LNCAP (cell line): ENCODE data around the gene SEC14L2.

Source experiments
- TF ChIP-seq, protein P1 (sequence below): fragments of 450-650 bp; IDR thresholded peaks from 2 replicates; pipeline ENCODE4 v1.5.1; 2017; ENCODE audit warnings: mild to moderate bottlenecking

Gene SEC14L2

DNA sequence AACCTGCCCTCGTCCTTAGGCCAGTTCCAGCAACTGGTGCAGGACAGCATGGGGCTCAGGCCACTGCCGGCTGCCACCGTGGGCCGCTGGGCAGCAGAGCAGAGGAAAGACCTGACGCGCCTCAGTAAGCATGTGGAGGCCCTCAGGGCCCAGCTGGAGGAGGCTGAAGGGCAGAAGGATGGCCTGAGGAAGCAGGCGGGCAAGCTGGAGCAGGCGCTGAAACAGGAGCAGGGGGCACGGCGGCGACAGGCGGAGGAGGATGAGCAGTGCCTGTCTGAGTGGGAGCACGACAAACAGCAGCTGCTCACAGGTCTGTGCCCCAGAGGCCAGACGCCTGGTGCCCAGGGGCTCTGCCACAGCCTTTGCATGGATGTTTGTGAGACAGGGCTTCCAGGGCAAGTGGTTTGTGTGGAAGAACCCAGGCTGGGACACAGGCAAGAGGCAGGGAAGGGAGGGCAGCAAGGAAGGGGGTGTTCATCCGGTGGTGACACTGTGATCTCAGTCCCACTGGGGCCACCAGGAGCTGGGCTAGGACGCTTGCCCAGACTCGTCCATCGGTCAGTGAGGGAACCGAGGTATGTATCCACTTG lies 26.1 kb upstream of the SEC14L2 start:
- TF ChIP-seq, protein P1, sequence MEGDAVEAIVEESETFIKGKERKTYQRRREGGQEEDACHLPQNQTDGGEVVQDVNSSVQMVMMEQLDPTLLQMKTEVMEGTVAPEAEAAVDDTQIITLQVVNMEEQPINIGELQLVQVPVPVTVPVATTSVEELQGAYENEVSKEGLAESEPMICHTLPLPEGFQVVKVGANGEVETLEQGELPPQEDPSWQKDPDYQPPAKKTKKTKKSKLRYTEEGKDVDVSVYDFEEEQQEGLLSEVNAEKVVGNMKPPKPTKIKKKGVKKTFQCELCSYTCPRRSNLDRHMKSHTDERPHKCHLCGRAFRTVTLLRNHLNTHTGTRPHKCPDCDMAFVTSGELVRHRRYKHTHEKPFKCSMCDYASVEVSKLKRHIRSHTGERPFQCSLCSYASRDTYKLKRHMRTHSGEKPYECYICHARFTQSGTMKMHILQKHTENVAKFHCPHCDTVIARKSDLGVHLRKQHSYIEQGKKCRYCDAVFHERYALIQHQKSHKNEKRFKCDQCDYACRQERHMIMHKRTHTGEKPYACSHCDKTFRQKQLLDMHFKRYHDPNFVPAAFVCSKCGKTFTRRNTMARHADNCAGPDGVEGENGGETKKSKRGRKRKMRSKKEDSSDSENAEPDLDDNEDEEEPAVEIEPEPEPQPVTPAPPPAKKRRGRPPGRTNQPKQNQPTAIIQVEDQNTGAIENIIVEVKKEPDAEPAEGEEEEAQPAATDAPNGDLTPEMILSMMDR: no peak

DNA sequence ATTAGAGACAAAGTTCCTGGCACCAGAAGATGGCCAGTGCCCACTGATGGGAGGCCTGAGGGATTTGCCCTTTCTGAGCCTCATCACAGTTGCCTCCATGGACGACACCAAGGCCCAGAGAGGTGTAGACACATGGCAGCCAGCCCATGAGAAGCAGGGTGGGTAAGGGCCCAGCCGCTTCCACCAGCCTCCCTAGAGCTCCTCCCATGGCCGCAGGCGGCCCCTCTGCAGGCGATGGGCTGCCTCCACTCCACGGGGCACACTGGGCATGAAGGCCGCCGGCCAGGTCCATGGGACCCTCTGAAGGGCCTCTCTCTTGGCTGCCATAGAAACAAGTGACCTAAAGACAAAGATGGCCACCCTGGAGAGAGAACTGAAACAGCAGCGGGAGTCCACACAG lies 25.5 kb upstream of the SEC14L2 start:
- TF ChIP-seq, protein P1: no peak

DNA sequence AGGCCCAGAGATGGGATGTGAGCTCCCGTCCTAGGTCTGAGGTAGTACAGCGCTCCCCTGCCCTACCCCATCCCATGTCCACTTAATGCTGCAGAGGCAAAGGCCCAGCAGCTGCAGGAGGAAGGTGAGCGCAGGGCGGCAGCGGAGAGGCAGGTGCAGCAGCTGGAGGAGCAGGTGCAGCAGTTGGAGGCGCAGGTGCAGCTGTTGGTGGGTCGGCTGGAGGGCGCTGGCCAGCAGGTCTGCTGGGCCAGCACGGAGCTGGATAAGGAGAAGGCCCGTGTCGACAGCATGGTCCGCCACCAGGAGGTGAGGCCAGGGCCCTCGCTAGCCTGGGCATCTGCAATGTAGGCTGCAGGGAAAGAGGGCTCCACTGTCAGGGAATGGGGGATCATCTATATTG lies 24.8 kb upstream of the SEC14L2 start:
- TF ChIP-seq, protein P1: no peak

DNA sequence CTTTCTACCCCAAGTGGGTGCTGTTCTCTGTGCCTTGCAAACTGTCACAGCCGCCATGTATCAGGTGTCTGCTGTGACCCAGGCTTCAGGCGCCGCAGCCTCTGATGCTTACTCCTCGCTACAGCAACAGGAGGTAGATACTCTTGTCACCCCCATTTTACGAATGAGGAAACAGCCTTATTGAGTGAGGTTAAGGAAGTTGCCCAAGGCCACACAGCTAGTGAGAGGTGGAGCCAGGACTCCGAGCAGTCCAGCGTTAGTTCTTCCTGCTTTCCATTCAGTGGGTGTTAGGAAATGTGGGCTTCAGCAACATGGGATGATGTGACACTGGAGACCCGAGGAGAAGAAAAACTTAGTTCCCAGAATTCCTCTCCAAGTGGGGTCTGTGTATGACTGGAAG lies 23.9 kb upstream of the SEC14L2 start:
- TF ChIP-seq, protein P1: no peak

DNA sequence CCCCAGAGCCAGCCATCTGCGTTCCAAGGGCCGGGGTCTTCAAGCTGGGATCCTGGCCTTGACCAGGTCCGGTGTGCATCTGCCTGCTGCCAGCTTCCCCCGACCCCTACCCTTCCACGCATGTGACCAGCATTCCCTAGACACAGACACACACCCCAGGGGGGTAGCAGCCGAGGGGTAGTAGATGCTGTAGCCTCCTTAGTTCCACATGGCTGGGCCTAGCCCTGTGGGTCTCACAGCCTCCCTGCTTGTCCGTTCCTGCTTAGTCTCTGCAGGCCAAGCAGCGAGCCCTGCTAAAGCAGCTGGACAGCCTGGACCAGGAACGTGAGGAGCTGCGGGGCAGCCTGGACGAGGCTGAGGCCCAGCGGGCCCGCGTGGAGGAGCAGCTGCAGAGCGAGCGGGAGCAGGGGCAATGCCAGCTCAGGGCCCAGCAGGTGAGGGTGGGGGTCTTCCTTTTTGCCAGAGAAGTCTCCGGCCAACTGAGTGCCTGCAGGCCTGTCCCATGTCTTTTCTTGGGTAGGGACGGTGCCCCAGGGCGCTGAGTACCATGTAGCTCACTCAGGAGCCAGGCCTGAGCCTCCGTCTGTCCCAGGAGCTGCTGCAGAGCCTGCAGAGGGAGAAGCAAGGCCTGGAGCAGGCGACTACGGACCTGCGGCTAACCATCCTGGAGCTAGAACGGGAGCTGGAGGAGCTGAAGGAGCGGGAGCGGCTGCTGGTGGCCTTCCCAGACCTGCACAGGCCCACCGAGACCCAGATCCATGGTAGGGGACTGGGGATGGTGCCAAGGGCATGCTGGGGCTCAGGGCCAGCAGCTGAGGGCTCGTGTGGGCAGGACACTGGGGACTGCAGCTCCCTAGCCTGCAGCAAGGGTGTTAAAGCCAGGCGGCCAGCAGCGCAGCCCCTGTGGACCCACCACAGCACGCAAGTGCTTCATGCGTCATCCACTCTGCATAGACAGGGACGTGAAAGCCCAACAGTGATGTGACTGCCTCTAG lies 23.2 kb upstream of the SEC14L2 start:
- TF ChIP-seq, protein P1: no peak

DNA sequence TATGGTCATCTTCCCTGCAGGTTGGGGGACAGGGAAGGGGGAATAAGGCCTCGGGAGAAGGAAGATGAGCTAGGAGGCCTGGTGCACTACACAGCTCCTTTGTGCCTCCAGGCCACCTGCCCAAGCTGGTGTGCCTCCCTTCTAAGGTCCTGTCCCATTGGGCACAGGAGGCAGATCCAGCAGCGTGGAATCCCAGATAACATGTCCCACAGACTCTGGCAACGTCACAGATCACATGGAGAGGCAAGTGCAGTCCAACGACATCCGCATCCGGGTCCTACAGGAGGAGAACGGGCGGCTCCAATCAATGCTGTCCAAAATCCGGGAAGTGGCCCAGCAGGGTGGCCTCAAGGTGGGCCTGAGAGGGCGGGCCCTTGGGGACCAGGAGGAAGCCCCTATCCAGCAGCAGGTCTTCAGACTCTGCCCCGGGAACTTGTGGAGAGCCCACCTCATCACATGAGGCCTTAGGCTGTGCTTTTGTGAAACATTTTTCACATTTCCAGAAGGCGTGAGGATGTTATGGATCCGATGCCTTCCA lies 21.4 kb upstream of the SEC14L2 start:
- TF ChIP-seq, protein P1: no peak

DNA sequence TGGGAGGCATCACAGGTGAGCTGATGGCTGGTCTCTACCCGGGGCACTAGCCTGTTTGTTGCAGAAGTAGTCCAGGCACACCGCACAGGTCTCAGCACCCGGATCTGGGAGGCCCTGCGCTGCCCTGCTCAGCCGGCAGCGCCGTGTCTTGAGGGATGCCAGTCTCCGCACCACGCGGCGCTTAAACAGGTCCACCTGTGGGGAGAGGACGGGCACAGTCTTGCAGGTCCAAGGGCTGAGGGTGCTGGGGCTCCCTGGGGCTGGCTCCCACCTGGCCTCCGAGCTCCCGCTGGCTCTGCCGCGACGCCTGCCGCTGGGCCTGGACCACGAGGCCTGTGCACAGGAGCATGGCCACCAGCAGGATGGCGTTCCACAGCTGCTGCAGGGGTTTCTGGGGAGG lies 16.8 kb upstream of the SEC14L2 start:
- TF ChIP-seq, protein P1: no peak
